VCaP (cell line): Measurements from ENCODE around the gene ILF3.

Source experiments
- H3K27ac ChIP-seq: fragments of 450-650 bp; 2 replicates; pipeline ENCODE4 v1.5.1; 2017
- CTCF ChIP-seq: fragments of 450-650 bp; conservative IDR thresholded peaks from 2 replicates; pipeline ENCODE4 v1.5.1; 2017; ENCODE audit warnings: mild to moderate bottlenecking, moderate library complexity

Gene ILF3

DNA sequence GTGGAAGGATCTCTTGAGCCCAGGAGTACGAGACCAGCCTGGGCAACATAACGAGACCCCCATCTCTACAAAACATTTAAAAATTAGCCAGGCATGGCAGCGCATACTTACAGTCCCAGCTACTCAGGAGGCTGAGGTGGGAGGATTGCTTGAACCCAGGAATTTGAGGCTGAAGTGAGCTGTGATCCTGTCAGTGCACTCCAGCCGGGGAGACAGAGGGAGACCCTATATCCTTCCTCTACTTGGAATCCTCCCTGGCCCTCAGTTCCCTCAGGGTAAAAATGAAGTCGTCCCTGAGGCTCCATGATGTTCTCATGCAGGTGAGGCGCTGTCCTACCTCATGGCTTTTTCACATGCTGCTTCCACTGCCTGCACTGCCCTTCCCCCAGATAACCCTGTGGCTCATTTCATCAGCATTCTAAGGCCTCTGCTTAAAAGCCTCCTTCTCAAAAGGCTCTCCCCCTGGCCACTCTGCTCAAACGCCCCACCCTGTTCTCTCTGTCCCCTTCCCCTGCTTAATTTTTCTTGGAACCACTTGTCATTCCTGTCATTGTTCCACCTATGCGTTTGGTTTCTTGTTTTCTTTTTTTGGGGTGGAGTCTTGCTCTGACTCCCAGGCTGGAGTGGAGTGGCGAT is 82.9 kb downstream of the ILF3 start:
- no peak overlapping the region for H3K27ac ChIP-seq
- TF ChIP-seq CTCF: no peak

GRCh38 chr19:10737722-10738121 is 83.6 kb downstream of the ILF3 start:
- H3K27ac ChIP-seq: no peak overlapping the region
- TF ChIP-seq CTCF: no peak

DNA sequence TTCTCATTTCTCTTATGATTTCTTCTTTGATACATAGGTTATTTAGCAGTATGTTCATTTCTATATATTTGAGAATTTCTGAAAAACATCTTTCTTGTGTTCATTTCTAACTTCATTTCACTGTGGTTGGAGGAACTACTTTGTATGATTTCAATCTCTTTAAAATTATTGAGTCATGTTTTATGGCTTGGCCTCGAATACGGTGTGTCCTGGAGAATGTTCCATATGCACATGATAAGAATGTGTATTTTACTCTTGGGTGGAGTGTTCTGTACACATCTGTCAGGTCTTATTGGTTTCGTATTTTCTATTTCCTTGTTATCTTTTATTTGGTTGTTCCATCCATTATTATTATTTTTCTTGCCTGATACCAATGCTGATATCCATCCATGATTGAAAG is 86.7 kb downstream of the ILF3 start:
- H3K27ac ChIP-seq: no peak overlapping the region
- no peak for TF ChIP-seq CTCF
